NCI-H2029 treated with DMSO at 0.1 percent for 48 hours (cell line): ENCODE measurements around the gene SLC35C1.
A peak's percentile ranks its signal among the peaks of the same experiment; 100 is the strongest.

ENCODE experiments used
- DNase-seq: peaks from one replicate; lab custom pipeline; 2025; lab: John Stamatoyannopoulos, UW

SLC35C1 gene

DNA sequence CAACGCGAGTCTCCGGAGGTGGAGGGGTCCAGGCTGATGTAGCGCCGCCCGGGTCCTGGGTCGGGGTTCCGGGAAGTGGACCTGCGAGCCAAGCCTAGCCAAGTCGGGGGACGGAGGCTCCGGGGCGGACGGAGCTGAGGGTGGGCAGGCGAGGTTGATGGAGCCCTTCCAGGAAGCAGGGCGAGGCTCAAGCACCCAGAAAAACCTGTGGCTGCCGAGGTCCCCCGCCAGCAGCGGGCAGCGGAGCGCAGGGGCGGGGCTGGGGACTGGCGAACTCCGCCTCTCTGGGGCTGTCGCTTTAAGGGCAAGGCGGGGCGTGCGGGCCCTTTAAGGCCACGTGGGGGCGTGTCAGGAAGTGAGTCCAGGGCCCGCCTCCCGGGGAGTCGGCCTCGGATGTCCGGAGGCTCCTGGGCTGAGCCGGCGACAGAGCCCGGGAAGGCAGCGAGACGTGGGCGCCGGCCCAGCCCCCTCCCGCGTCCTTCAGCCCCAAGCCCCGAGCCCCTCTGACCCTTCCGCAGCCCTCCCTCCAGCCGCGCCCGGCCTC, at the start of gene SLC35C1:
SLC35C1 (plus strand) TSS at position 389 of the 544 bp plus-strand sequence. CDS start 653 bp downstream, outside the sequence.
- peak; percentile 75 for DNase-seq

- no peak for DNase-seq
Measured at GRCh38 chr11:45755281-45755859, 49.6 kb upstream of the SLC35C1 start.

- DNase-seq = no peak
Measured at GRCh38 chr11:45756384-45757010, 48.5 kb upstream of the SLC35C1 start.

GRCh38 chr11:45757672-45758071, 47.3 kb upstream of the SLC35C1 start:
- DNase-seq = no peak

- DNase-seq = no peak
Measured at GRCh38 chr11:45761659-45762058, 43.3 kb upstream of the SLC35C1 start.

- DNase-seq = no peak
Measured at GRCh38 chr11:45765107-45765668, 39.8 kb upstream of the SLC35C1 start.

GRCh38 chr11:45765836-45766235, 39.1 kb upstream of the SLC35C1 start:
- peak; percentile 28 for DNase-seq

DNA sequence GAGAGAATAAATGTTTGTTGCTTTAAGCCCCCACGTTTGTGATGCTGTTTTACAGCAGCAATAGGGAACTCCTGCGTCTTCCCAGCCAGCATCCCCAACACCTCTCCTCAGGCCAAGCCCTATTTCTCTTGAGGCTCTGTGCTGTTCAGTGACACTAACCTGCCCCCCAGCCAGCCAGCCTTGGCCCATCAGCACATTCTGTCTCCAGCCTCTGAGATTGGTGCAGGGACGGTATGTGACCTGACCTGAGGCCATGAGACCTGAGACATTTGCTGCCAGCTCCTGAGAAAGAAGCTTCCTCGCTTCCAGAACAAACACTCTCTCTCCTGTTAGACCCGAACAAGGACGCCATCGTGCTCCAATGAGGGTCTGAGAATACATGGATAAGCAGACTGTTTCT, 38.5 kb upstream of the SLC35C1 start:
- no peak for DNase-seq

DNA sequence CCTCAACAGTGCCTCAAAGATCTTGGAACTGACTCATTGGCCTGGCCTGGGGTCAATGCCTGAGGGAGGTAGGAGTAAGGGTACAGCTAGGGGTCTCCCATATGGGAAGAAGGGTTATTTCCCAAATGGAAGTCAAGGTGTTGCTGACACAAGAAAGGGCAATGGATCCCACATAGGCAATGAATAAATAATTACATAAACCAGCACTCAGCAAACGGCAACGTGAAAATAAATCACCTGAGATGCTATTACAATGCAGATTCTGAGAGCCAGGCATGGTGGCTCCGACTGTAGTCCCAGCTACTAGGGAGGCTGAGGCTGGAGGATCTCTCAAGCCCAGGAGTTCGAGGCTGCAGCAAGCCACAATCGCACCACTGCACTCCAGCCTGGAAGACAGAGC, 36.5 kb upstream of the SLC35C1 start:
- DNase-seq = no peak

GRCh38 chr11:45769960-45770359, 35.0 kb upstream of the SLC35C1 start:
- no peak for DNase-seq

GRCh38 chr11:45771193-45771565, 33.8 kb upstream of the SLC35C1 start:
- peak; percentile 71 for DNase-seq

GRCh38 chr11:45771566-45772448, 33.1 kb upstream of the SLC35C1 start:
- DNase-seq = peak; percentile 71

- no peak for DNase-seq
Measured at GRCh38 chr11:45772449-45772774, 32.5 kb upstream of the SLC35C1 start.

DNA sequence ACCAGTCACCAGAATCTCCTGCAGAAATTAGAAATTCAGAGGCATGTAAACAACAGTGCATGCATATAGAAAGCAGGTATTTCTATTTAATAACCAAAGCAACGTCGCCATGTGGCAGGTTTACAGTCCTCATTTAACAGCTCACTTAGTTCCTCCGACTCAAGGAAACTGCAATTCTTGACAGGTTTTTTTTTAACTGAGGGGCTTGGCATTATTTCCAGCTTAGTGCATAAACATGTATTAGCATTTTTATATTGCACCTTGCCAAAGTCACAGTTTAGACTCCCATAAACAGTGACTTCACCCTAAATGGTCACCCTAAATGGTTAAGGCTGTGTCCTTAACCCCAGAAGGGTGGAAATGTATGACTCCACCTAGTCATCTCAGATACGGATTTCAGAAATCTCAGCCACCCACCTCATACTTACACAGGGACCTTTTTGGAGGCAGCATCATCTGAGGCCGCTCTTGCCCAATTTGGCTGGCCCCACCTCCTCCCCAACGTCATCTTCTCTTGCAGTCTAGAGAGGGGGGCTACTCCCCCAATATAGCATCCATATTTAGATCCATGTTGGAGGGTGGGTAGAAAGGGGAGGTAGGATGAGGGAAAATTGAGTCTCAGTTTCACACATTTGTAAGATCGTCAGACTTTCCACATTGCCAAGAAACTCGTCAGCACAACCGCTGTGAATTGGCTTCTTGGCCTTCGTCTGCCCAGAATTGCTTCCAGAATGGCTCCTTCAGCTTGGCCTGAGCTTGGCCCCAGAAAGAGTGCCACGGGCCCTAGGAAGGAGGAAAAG, 31.8 kb upstream of the SLC35C1 start:
- DNase-seq = no peak

DNA sequence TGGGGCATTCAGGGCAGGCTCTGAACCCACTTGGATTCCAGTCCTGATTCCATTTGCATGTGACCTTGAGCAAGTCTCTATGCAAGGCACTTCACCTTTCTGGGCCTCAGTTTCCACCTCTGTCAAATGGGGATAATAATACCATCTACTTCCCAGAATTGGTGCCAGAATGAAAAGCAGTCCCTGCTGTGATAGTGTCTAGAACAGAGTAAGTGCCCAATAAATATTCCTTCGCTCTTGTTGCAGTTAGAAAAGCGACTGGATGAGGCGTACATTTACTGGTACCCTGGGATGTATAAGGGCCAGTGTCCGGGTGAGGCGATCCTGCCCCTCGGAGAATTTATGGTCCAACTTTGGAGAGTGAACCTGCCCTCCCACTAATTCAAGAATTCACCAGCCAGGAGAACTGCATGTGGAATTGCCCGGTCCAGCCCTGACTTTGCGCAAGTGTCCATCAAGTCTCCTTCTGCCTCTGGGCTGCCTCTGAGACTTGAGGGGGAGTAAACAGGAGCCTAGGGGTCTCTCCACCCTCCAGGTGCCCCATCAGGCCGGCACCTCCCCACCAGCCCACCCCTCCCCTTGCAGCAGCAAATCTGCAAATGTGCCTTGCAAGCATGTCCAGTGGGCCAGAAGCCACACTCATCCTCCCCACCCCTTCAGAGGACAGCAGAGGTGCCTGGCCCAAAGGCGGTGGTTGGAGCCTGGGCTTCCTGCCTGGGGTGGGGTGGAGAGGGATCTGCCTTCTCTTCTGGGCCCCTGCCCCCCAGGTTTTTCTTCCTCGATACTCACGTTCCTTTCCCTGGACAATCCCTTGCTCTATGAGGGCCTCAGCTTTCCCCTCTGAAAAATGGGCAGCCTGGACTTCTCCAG, 30.9 kb upstream of the SLC35C1 start:
- DNase-seq = no peak

- DNase-seq = no peak
Measured at GRCh38 chr11:45774786-45775185, 30.2 kb upstream of the SLC35C1 start.

GRCh38 chr11:45777127-45777969, 27.6 kb upstream of the SLC35C1 start:
- no peak for DNase-seq

GRCh38 chr11:45778341-45778740, 26.6 kb upstream of the SLC35C1 start:
- no peak for DNase-seq

DNA sequence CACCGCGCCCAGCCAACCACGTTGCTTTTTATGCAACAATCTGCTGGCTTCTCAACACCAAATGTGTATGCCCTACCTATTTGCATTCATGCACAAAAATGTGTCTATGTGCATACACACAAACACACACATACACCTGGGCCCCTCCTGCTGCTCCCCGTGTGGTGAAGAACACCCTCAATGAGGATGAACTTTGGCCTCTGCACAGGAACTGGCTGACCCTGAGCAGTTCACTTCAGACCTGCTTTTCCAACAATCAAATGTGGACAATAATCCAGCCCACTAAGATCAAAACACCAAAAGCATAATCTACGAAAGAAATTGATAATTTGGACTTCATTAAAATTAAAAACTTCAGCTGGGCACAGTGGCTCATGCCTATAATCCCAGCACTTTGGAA, 25.3 kb upstream of the SLC35C1 start:
- no peak for DNase-seq

GRCh38 chr11:45786272-45786671, 18.7 kb upstream of the SLC35C1 start:
- no peak for DNase-seq
